Activated naive CD4-positive, alpha-beta T cell treated with anti-CD3 and anti-CD28 coated beads, Interleukin-2, amount 50 U/mL, for 16 hours (primary cell): ENCODE results near the gene PACS1.

Experiments
- DNase-seq: peaks from one replicate; pipeline ENCODE4 v3.0.0-alpha.2; 2020

Gene PACS1

GRCh38 chr11:66050581-66051231 lies 19.4 kb upstream of the PACS1 start:
- no peak for DNase-seq

- no peak for DNase-seq
Measured at GRCh38 chr11:66051371-66051765, 18.7 kb upstream of the PACS1 start.

GRCh38 chr11:66051766-66052663 lies 18.1 kb upstream of the PACS1 start, which contains the start of gene SF3B2:
Gene SF3B2 (plus strand): TSS chr11:66052364. CDS start chr11:66052385, 21 bp downstream.
- DNase-seq: peak; percentile 97

- no peak for DNase-seq
Measured at GRCh38 chr11:66052664-66052982, 17.4 kb upstream of the PACS1 start.

- no peak for DNase-seq
Measured at GRCh38 chr11:66055021-66055420, 15.1 kb upstream of the PACS1 start.

GRCh38 chr11:66056501-66056900 lies 13.6 kb upstream of the PACS1 start:
- DNase-seq: no peak

GRCh38 chr11:66059966-66060680 lies 9.9 kb upstream of the PACS1 start:
- DNase-seq: no peak

GRCh38 chr11:66061268-66061667 lies 8.8 kb upstream of the PACS1 start:
- DNase-seq: no peak

- no peak for DNase-seq
Measured at GRCh38 chr11:66062408-66062807, 7.7 kb upstream of the PACS1 start.

- no peak for DNase-seq
Measured at GRCh38 chr11:66063900-66064299, 6.2 kb upstream of the PACS1 start.

GRCh38 chr11:66064571-66064970 lies 5.5 kb upstream of the PACS1 start:
- DNase-seq: no peak

GRCh38 chr11:66066751-66067150 lies 3.3 kb upstream of the PACS1 start:
- DNase-seq: no peak

GRCh38 chr11:66067640-66068039 lies 2.4 kb upstream of the PACS1 start:
- DNase-seq: no peak

- DNase-seq: peak; percentile 75
Measured at GRCh38 chr11:66068154-66068821, 1.8 kb upstream of the PACS1 start.

- DNase-seq: peak; percentile 46
Measured at GRCh38 chr11:66068923-66069714, 953 bp upstream of the PACS1 start.

GRCh38 chr11:66070604-66071380 lies 720 bp downstream of the PACS1 start:
- DNase-seq: peak; percentile 28

- no peak for DNase-seq
Measured at GRCh38 chr11:66071381-66071801, 1.3 kb downstream of the PACS1 start.

GRCh38 chr11:66072081-66072480 lies 2.0 kb downstream of the PACS1 start:
- DNase-seq: no peak

- no peak for DNase-seq
Measured at GRCh38 chr11:66072518-66072917, 2.4 kb downstream of the PACS1 start.

GRCh38 chr11:66073669-66074068 lies 3.6 kb downstream of the PACS1 start:
- peak; percentile 41 for DNase-seq

- DNase-seq: no peak
Measured at GRCh38 chr11:66075273-66075672, 5.2 kb downstream of the PACS1 start.
